DMS153 treated with DMSO at 0.1 percent for 48 hours (cell line): ENCODE measurements around the gene FGF13.

Experiments used
- DNase-seq: peaks from one replicate; lab custom pipeline; 2025; ENCODE audit not compliant: unreplicated experiment; lab: John Stamatoyannopoulos, UW

FGF13 gene

GRCh38 chrX:138664466-138664865, 47.1 kb downstream of the FGF13 start:
- no peak for DNase-seq

- no peak for DNase-seq
These were observed 47.5 kb downstream of the FGF13 start for GRCh38 chrX:138664016-138664415.

- no peak for DNase-seq
These were observed 60.0 kb downstream of the FGF13 start for GRCh38 chrX:138651494-138651893.

GRCh38 chrX:138648568-138648967, 62.9 kb downstream of the FGF13 start:
- no peak for DNase-seq

- no peak for DNase-seq
These were observed 72.5 kb downstream of the FGF13 start for GRCh38 chrX:138638996-138639395.
